GM18867 (cell line): ENCODE data around the gene NEK10.
"Not testable (repeated sequence)": the region's sequence is repeated elsewhere in the genome, so short reads cannot be mapped to it uniquely, and the experiment has no call there.

Experiments used
- ATAC-seq: cut with Tn5 transposase; IDR thresholded peaks from one replicate; pipeline ENCODE4 v1.9.1; 2021; ENCODE audit warnings: mild to moderate bottlenecking, moderate library complexity; ENCODE audit not compliant: unreplicated experiment

The NEK10 gene

GRCh38 chr3:27354588-27355203 lies 14.5 kb downstream of the NEK10 start:
- no peak for ATAC-seq

GRCh38 chr3:27354161-27354560 lies 15.0 kb downstream of the NEK10 start:
- ATAC-seq, result no peak

DNA sequence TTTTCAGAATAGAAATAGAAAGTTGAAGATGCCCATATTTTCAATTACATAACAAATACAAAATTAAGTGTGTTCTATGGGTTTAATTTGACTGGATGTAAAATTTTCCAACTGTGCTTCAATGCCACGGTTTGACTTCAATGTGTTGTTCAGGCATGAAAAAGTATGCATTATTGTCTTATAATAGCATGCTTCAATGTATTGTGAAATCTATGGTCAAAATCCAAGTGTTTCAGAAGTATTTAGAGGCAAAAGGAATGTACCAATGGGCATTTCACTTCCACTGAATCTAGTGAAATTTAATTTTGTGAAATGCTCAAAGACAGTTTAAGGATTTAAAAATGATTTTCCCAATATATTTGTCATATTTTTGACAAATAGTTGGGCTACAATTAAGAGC lies 16.0 kb downstream of the NEK10 start:
- ATAC-seq, result no peak

- ATAC-seq, result no peak
Measured at GRCh38 chr3:27352047-27352446, 17.1 kb downstream of the NEK10 start.

DNA sequence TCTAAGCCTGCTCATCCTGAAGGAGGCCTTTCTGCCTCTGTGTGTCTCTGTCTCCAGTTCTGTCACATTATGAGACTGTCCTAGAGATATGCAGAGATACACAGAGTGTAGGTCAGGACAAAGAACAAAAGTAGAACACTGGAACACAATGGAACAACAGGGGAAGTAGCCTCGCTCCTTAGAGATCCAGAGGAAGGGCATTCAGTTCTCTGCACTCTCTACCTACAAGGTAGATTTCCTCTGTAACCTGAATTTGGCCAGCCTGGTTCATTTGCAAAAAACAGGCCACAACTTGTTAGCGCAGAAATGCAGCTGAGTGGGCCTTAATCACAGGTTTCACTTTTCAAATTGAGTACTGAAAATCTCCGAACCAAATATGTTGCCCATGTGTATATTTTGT lies 19.4 kb downstream of the NEK10 start:
- ATAC-seq, result peak; percentile 91

- no peak for ATAC-seq
Measured at GRCh38 chr3:27345959-27346865, 23.0 kb downstream of the NEK10 start.

DNA sequence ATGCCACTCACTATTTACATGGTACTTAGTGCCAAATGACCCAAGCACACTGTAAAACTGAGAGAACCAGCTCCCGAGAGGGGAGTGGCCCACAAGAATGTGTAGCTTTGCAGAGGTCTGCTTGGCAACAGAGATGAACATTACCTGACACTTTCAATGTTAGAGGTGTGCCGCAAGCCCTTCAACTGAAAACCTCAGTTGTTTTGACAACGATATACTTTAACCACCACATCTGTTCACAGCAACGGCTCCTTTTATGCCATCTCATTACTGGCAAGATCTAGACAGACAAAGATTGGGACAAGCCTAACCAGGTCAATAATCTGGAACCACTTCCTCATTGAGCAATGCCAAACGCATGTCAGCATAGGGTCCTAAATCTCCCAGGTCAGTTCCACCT lies 23.7 kb downstream of the NEK10 start:
- peak; percentile 36 for ATAC-seq

DNA sequence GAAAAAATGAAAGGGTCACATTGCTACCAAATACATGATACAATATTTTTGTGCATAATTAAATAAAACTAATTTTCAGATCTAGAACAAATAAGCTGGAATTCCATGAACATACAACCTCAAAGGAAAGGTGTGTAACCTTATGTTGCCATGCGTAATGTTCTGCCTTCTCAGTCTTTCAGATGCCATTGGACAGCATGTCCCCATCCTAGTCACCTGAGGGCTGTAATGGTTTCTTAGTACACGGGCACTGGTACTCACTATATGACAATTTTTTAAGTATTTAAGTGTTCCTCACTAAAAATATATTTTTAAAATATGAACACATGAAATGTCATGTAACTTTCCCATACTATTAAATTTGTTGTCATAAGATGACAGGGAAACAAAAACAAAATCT lies 24.1 kb downstream of the NEK10 start:
- no peak for ATAC-seq

DNA sequence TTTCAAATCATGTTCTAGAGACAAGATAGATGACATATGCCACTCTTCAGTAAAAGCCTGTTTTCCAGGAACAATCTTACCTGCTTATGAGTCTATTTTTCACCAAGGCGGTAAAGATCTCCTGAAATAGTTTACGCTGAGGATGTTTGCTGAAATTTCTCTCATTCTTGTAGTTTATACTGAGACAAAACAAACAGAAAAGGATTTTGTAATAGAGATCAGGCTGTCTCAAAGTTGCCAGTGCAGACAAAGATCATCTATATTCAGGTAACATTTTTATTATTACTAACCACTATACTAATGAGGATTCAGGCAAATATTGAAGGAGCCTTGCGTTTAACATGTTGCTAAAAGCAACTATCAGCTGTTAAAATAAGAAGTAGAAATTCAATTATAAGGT lies 25.0 kb downstream of the NEK10 start:
- ATAC-seq, result no peak

DNA sequence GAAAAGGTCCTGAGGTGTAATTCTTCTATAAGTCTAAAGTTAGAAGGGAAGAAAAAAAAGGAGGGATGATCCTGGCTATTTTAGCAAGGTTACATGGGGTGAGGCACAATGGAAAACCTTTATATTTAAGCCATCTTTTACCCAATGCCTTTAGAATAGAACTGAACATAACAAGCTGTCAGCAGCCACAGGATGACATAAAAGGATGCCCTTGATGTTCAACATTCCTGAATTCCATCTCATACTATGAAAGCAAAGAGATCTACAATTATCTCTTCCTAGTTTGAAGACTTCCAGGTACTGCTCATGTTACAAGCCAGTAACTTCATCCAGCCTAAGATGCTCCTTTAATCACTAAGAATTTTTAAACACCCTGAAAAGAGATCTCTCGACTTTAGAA lies 26.9 kb downstream of the NEK10 start:
- no peak for ATAC-seq

- ATAC-seq, result peak; percentile 97
Measured at GRCh38 chr3:27340534-27340933, 28.6 kb downstream of the NEK10 start.

- no peak for ATAC-seq
Measured at GRCh38 chr3:27335571-27335970, 33.6 kb downstream of the NEK10 start.

DNA sequence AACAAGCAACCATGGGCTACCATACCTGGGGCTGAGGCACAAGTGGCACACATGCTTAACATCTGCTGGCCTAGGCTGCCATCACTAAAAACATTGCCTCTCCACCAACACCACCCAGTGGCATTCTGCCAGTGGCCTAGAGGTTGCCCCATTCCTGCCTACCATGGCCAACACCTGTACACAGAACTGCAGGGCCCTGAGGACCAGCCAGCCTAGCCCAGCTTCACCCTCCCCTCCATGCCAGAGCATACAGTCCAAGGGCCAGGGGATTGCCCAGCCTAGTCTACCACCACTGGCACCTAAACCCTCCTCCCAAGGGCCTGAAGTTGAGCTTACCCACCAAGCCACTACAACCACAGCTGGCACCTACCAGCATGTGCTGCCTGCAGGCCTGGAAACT lies 35.3 kb downstream of the NEK10 start:
- no peak for ATAC-seq

DNA sequence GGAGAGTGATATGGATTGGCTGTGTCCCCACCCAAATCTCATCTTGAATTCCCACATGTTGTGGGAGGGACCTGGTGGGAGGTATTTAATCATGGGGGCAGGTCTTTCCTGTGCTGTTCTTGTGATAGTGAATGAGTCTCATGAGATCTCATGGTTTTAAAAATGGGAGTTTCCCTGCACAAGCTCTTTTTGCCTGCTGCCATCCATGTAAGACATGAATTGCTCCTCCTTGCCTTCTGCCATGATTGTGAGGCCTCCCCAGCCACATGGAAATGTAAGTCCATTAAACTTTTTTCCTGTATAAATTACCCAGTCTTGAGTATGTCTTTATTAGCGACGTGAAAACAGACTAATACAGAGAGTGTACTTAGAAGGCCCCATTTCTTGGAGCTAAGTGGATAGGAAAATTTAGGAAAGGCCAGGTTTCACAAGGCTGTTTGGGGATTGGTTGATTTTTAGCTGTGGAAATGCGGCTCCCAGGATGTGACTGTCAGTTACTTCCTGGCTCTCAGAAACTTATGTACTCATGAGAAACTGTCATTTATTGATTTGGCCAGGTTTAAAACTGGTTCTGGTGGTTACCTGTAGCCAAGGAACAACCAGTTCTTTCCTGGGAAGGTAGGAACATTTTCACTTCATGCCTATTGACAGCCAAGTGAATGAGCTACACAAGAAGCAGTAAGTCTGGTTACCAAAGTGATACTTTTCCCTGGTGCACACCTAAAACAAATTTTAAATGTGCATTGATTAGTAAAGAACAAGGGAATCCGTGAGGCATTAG lies 40.0 kb downstream of the NEK10 start:
- ATAC-seq, result not testable (repeated sequence)

- no peak for ATAC-seq
Measured at GRCh38 chr3:27326629-27327545, 42.3 kb downstream of the NEK10 start.

DNA sequence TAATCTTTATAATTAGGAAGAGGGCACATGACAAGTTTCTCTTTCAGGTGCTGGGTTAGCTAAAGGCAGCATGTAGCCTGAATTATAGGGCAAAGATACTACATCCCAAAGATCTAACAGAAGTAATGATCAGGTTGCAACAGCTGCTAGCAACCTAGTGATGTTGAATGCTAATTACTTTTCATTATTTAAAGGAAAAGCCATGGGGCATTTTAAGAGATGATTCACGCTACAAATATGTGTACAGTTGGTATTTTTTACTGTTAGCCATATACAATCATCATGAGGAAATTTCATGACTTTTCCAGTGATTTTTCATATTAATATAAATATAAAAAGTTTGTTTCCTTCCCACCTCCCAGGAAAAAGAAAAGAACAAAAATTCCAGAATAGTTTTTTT lies 43.0 kb downstream of the NEK10 start:
- no peak for ATAC-seq

GRCh38 chr3:27325419-27325818 lies 43.8 kb downstream of the NEK10 start:
- ATAC-seq, result peak; percentile 57

DNA sequence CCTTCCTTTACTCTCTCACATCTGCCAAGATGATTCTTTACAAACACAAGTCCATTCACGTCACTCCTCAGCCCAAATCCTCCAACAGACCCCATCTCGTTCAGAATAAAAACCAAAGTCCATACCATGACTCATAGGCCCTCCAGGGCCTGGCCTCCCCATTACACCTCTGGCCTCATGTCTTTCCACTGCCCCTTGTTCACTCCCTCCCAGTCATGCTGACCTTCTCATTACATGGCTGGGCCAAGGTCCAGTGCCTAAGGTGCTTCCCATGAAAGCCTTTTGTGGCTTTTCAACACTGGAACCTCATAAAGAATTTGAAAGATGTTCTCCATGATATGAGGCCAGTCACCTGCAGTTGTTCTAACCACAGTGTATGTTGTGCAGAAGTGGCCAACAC lies 44.5 kb downstream of the NEK10 start:
- ATAC-seq, result no peak

- no peak for ATAC-seq
Measured at GRCh38 chr3:27323087-27323570, 46.1 kb downstream of the NEK10 start.

- ATAC-seq, result no peak
Measured at GRCh38 chr3:27322634-27323033, 46.5 kb downstream of the NEK10 start.
